GM19463 (cell line): Measurements from ENCODE around the gene GRIK1.

Experiments
- ATAC-seq: cut with Tn5 transposase; IDR thresholded peaks from one replicate; pipeline ENCODE4 v1.9.1; 2021; ENCODE audit warnings: mild to moderate bottlenecking, moderate library complexity; ENCODE audit not compliant: unreplicated experiment

GRIK1 gene

GRCh38 chr21:29675451-29675850, 264.3 kb downstream of the GRIK1 start:
- ATAC-seq: no peak

- no peak for ATAC-seq
These were observed 265.5 kb downstream of the GRIK1 start for GRCh38 chr21:29674343-29674742.

GRCh38 chr21:29673096-29673610, 266.6 kb downstream of the GRIK1 start:
- ATAC-seq: no peak

- ATAC-seq: no peak
These were observed 268.1 kb downstream of the GRIK1 start for GRCh38 chr21:29671728-29672127.

- no peak for ATAC-seq
These were observed 269.6 kb downstream of the GRIK1 start for GRCh38 chr21:29670228-29670627.

GRCh38 chr21:29669416-29669815, 270.4 kb downstream of the GRIK1 start:
- ATAC-seq: no peak

GRCh38 chr21:29667651-29668050, 272.1 kb downstream of the GRIK1 start:
- ATAC-seq: no peak

GRCh38 chr21:29664615-29665014, 275.2 kb downstream of the GRIK1 start:
- no peak for ATAC-seq

- ATAC-seq: no peak
These were observed 277.9 kb downstream of the GRIK1 start for GRCh38 chr21:29661672-29662442.

- ATAC-seq: no peak
These were observed 279.6 kb downstream of the GRIK1 start for GRCh38 chr21:29660047-29660720.

GRCh38 chr21:29658934-29659203, 280.9 kb downstream of the GRIK1 start:
- no peak for ATAC-seq

- no peak for ATAC-seq
These were observed 281.4 kb downstream of the GRIK1 start for GRCh38 chr21:29658177-29658933.

- no peak for ATAC-seq
These were observed 282.4 kb downstream of the GRIK1 start for GRCh38 chr21:29657240-29657989.

- no peak for ATAC-seq
These were observed 283.1 kb downstream of the GRIK1 start for GRCh38 chr21:29656504-29657239.

- no peak for ATAC-seq
These were observed 284.2 kb downstream of the GRIK1 start for GRCh38 chr21:29655577-29655976.

- no peak for ATAC-seq
These were observed 284.9 kb downstream of the GRIK1 start for GRCh38 chr21:29654855-29655254.

GRCh38 chr21:29654203-29654602, 285.6 kb downstream of the GRIK1 start:
- ATAC-seq: no peak

- no peak for ATAC-seq
These were observed 289.2 kb downstream of the GRIK1 start for GRCh38 chr21:29650523-29651022.

GRCh38 chr21:29649406-29649814, 290.4 kb downstream of the GRIK1 start:
- no peak for ATAC-seq

GRCh38 chr21:29648710-29649240, 291.0 kb downstream of the GRIK1 start:
- ATAC-seq: no peak
